ENCODE results near the gene DUOX1. TPM values are rescaled to one million over a fixed set of nuclear protein-coding genes. Genes with fewer than 3 reads are reported as not detected.
"Not testable (repeated sequence)": the region's sequence is repeated elsewhere in the genome, so short reads cannot be mapped to it uniquely, and the experiment has no call there.

The DUOX1 gene
- total RNA-seq (ENCODE audit: low replicate concordance): not detected in 2 replicates

GRCh38 chr15:45129651-45130129 lies at the start of gene DUOX1, which contains the start of gene DUOXA1:
TSS of gene DUOX1 (plus strand) at chr15:45129994. CDS start at chr15:45131967, 1,973 bp downstream.
TSS of gene DUOXA1 (minus strand) at chr15:45129879. CDS start at chr15:45123014, 6,865 bp downstream.
- H3K4me3 ChIP-seq (ENCODE audit: low read depth, low read length): no peak within 1 kb of the TSS
- DNase-seq (ENCODE audit: low read depth): no peak
- TF ChIP-seq, protein P1, sequence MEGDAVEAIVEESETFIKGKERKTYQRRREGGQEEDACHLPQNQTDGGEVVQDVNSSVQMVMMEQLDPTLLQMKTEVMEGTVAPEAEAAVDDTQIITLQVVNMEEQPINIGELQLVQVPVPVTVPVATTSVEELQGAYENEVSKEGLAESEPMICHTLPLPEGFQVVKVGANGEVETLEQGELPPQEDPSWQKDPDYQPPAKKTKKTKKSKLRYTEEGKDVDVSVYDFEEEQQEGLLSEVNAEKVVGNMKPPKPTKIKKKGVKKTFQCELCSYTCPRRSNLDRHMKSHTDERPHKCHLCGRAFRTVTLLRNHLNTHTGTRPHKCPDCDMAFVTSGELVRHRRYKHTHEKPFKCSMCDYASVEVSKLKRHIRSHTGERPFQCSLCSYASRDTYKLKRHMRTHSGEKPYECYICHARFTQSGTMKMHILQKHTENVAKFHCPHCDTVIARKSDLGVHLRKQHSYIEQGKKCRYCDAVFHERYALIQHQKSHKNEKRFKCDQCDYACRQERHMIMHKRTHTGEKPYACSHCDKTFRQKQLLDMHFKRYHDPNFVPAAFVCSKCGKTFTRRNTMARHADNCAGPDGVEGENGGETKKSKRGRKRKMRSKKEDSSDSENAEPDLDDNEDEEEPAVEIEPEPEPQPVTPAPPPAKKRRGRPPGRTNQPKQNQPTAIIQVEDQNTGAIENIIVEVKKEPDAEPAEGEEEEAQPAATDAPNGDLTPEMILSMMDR (IDR thresholded peaks at IDR 0.05; ENCODE audit: insufficient read depth, low read length): no peak

GRCh38 chr15:45080593-45080992 lies 49.2 kb upstream of the DUOX1 start:
- DNase-seq (ENCODE audit: low read depth); H3K4me3 ChIP-seq (ENCODE audit: low read depth, low read length): not testable (repeated sequence)

DNA sequence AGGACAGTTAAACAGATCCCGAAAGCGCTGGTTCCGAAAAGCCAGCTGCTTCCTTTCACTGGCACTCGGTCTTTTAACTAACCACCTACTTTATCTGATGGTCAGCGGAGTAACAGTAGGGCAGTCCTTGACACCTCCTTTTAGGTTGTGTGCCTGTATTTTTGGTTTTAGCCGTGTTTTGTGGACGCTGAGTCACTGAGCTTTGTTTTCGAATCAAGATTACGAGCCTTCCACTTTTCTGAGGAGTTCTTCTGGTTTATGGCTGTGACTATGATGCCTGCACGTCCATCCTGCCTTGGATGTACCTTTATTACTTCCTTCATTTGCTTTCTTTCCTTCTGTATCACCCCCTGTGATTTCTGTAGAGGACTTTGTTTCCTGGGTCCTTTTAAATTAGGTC lies 47.4 kb upstream of the DUOX1 start:
- not testable (repeated sequence) for DNase-seq (ENCODE audit: low read depth); H3K4me3 ChIP-seq (ENCODE audit: low read depth, low read length)

DNA sequence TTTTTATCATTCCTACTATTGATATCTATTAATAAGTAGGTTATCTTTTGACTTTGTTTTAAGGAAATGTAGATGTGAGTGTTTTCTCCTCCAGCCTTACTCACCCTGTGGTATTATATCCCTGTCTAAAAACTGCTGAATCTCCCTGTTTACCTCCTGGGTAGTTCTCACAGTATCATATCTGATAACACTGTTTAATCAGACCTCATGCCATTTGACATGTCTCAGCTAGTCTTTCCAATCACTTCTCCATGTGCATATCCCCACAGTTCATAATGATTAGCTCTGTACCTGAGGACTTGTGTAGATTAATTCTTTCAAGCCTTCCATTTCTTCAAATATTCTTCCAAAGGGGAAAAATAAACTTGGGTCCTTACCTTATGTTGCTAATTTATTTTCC lies 46.6 kb upstream of the DUOX1 start:
- TF ChIP-seq, protein P1 (IDR thresholded peaks at IDR 0.05; ENCODE audit: insufficient read depth, low read length): no peak
- no peak overlapping the region for H3K4me3 ChIP-seq (ENCODE audit: low read depth, low read length)
- no peak for DNase-seq (ENCODE audit: low read depth)

GRCh38 chr15:45084163-45084562 lies 45.6 kb upstream of the DUOX1 start:
- TF ChIP-seq, protein P1 (IDR thresholded peaks at IDR 0.05; ENCODE audit: insufficient read depth, low read length): no peak
- H3K4me3 ChIP-seq (ENCODE audit: low read depth, low read length): no peak overlapping the region
- no peak for DNase-seq (ENCODE audit: low read depth)

- DNase-seq (ENCODE audit: low read depth): no peak
- H3K4me3 ChIP-seq (ENCODE audit: low read depth, low read length): no peak overlapping the region
- TF ChIP-seq, protein P1 (IDR thresholded peaks at IDR 0.05; ENCODE audit: insufficient read depth, low read length): no peak
Measured at GRCh38 chr15:45087513-45087912, 42.3 kb upstream of the DUOX1 start.

GRCh38 chr15:45088801-45089711 lies 40.7 kb upstream of the DUOX1 start:
- DNase-seq (ENCODE audit: low read depth): peak; percentile 20
- TF ChIP-seq, protein P1 (IDR thresholded peaks at IDR 0.05; ENCODE audit: insufficient read depth, low read length): no peak
- H3K4me3 ChIP-seq (ENCODE audit: low read depth, low read length): no peak overlapping the region
